PFSK-1 (cell line): ENCODE results near the gene ADAM19.

Experiments used
- FOXP2 ChIP-seq: optimal IDR thresholded peaks from 2 replicates; pipeline ENCODE3; 2011; ENCODE audit warnings: borderline replicate concordance, control low read depth, inconsistent platforms; ENCODE audit not compliant: insufficient read depth; ENCODE audit errors: extremely low read length, extremely low read depth
- POLR2AphosphoS5 ChIP-seq: IDR thresholded peaks from 2 replicates; pipeline ENCODE4 v1.6.1; 2012; ENCODE audit warnings: low read depth, mild to moderate bottlenecking, control low read depth, low read length, moderate library complexity
- REST ChIP-seq, 2 experiments: IDR thresholded peaks; 2 replicates each; pipeline versions ENCODE4 v1.6.1 to v1.8.0; 2011 to 2012; ENCODE audit warnings: low read depth in 2 of 2, low read length in 2 of 2, control low read depth in 1 of 2, inconsistent platforms in 1 of 2, mild to moderate bottlenecking in 1 of 2, moderate library complexity in 1 of 2; ENCODE audit not compliant: insufficient read depth in 1 of 2
- SIN3A ChIP-seq: IDR thresholded peaks from 2 replicates; pipeline ENCODE4 v1.6.1; 2012; ENCODE audit warnings: mild to moderate bottlenecking, low read length, moderate library complexity, borderline replicate concordance; ENCODE audit not compliant: insufficient read depth
- TAF1 ChIP-seq: IDR thresholded peaks from 2 replicates; pipeline ENCODE4 v1.6.1; 2012; ENCODE audit warnings: low read length, control low read depth, borderline replicate concordance; ENCODE audit not compliant: insufficient read depth

ADAM19 gene

GRCh38 chr5:157457391-157457790, 118.2 kb downstream of the ADAM19 start:
- TF ChIP-seq FOXP2 (no peak), SIN3A (no peak), REST (IDR thresholded peaks at IDR 0.05; ENCODE audit: insufficient read depth in 1 of 2, low read depth in 2 of 2, low read length in 2 of 2) (no peak), TAF1 (no peak), POLR2AphosphoS5 (no peak)

GRCh38 chr5:157456301-157456700, 119.3 kb downstream of the ADAM19 start:
- TF ChIP-seq FOXP2 (no peak), TAF1 (no peak), REST (IDR thresholded peaks at IDR 0.05; ENCODE audit: insufficient read depth in 1 of 2, low read depth in 2 of 2, low read length in 2 of 2) (no peak), POLR2AphosphoS5 (no peak)

- TF ChIP-seq SIN3A (no peak), POLR2AphosphoS5 (no peak), FOXP2 (no peak), REST (IDR thresholded peaks at IDR 0.05; ENCODE audit: insufficient read depth in 1 of 2, low read depth in 2 of 2, low read length in 2 of 2) (no peak), TAF1 (no peak)
These were observed 120.5 kb downstream of the ADAM19 start for GRCh38 chr5:157455057-157455456.

GRCh38 chr5:157454273-157454672, 121.3 kb downstream of the ADAM19 start:
- no peak for TF ChIP-seq POLR2AphosphoS5
- no peak for TF ChIP-seq TAF1
- no peak for TF ChIP-seq FOXP2
- no peak for TF ChIP-seq SIN3A
- no peak for TF ChIP-seq REST (IDR thresholded peaks at IDR 0.05; ENCODE audit: insufficient read depth in 1 of 2, low read depth in 2 of 2, low read length in 2 of 2)

- TF ChIP-seq FOXP2 = no peak
- no peak for TF ChIP-seq TAF1
- TF ChIP-seq REST (IDR thresholded peaks at IDR 0.05; ENCODE audit: insufficient read depth in 1 of 2, low read depth in 2 of 2, low read length in 2 of 2) = no peak
- TF ChIP-seq POLR2AphosphoS5 = no peak
- TF ChIP-seq SIN3A = no peak
These were observed 123.8 kb downstream of the ADAM19 start for GRCh38 chr5:157451806-157452205.
